ENCODE data around the gene CHD1. TPM values are rescaled to one million over a fixed set of nuclear protein-coding genes. Genes with fewer than 3 reads are reported as not detected.

The CHD1 gene
- total and polyA plus RNA-seq, 9 of the 15 experiments (the other 6 are each of a cell fraction or from before 2014, with no cell fraction given), result 27.3 to 133 (median 58.7) TPM

DNA sequence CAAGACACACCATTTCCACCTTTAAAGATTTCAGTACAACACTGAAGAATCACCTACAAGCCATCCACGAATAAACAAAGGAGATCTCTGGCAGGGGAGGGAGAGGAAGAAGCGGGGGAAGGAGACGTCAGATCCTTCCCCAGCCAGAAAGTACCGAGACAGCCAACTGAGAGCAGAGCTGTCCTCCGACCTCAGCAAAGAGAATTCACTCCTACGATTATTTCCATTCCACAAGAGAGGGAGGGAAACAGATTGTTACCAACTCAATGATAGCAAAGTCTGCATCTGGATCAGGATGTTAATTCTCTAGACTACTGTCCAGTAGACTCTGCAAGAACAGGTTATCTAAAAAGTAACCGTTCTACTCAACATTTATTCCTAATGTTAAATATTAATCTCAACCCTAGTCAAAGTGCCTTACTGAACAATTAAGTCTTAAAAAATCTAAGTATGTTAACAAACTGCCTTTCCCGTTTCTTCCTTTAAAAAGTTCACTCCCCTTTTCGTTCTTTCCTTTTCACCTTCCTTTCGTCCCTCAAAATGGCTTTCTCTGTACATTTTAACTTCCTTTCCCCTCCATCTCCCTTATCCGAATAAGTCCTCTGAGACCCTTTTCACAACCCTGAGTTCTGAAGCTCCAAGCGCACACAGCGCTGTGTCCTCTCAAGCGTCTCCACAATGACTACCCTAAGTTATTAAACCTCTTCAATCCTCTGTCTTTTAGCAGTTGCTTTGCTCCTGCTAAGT, 1.4 kb downstream of the CHD1 start (continued):
- TF ChIP-seq, protein P1, sequence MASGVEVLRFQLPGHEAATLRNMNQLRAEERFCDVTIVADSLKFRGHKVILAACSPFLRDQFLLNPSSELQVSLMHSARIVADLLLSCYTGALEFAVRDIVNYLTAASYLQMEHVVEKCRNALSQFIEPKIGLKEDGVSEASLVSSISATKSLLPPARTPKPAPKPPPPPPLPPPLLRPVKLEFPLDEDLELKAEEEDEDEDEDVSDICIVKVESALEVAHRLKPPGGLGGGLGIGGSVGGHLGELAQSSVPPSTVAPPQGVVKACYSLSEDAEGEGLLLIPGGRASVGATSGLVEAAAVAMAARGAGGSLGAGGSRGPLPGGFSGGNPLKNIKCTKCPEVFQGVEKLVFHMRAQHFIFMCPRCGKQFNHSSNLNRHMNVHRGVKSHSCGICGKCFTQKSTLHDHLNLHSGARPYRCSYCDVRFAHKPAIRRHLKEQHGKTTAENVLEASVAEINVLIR (CRISPR knock-in tag; IDR thresholded peaks at IDR 0.05), result no peak
- TF ChIP-seq, protein P2, sequence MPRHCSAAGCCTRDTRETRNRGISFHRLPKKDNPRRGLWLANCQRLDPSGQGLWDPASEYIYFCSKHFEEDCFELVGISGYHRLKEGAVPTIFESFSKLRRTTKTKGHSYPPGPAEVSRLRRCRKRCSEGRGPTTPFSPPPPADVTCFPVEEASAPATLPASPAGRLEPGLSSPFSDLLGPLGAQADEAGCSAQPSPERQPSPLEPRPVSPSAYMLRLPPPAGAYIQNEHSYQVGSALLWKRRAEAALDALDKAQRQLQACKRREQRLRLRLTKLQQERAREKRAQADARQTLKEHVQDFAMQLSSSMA (CRISPR knock-in tag; IDR thresholded peaks at IDR 0.05), result no peak
- TF ChIP-seq ZNF518B (CRISPR knock-in tag; IDR thresholded peaks at IDR 0.05), result no peak
- TF ChIP-seq SIN3A (IDR thresholded peaks at IDR 0.05; ENCODE audit: borderline replicate concordance in 2 of 2, control insufficient read depth in 1 of 2, low read depth in 2 of 2, low read length in 2 of 2), result peak in 1 of 2 experiments; percentile 36; a peak in 1 of 4 replicates
- TF ChIP-seq HDGF (IDR thresholded peaks at IDR 0.05), result 0 out of 2 replicates have a peak, but pooled peaks have one; percentile 70
- TF ChIP-seq, protein P3, sequence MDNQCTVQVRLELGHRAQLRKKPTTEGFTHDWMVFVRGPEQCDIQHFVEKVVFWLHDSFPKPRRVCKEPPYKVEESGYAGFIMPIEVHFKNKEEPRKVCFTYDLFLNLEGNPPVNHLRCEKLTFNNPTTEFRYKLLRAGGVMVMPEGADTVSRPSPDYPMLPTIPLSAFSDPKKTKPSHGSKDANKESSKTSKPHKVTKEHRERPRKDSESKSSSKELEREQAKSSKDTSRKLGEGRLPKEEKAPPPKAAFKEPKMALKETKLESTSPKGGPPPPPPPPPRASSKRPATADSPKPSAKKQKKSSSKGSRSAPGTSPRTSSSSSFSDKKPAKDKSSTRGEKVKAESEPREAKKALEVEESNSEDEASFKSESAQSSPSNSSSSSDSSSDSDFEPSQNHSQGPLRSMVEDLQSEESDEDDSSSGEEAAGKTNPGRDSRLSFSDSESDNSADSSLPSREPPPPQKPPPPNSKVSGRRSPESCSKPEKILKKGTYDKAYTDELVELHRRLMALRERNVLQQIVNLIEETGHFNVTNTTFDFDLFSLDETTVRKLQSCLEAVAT (IDR thresholded peaks at IDR 0.05), result peak in 1 of 2 experiments; percentile 75; a peak in 2 of 4 replicates
- TF ChIP-seq NFATC3 (IDR thresholded peaks at IDR 0.05), result no peak
- no peak for TF ChIP-seq ZNF184 (CRISPR knock-in tag; IDR thresholded peaks at IDR 0.05)
- no peak for TF ChIP-seq ZNF764 (CRISPR knock-in tag; IDR thresholded peaks at IDR 0.05; ENCODE audit: low read depth)
- TF ChIP-seq, protein P4, sequence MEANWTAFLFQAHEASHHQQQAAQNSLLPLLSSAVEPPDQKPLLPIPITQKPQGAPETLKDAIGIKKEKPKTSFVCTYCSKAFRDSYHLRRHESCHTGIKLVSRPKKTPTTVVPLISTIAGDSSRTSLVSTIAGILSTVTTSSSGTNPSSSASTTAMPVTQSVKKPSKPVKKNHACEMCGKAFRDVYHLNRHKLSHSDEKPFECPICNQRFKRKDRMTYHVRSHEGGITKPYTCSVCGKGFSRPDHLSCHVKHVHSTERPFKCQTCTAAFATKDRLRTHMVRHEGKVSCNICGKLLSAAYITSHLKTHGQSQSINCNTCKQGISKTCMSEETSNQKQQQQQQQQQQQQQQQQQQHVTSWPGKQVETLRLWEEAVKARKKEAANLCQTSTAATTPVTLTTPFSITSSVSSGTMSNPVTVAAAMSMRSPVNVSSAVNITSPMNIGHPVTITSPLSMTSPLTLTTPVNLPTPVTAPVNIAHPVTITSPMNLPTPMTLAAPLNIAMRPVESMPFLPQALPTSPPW (CRISPR knock-in tag; IDR thresholded peaks at IDR 0.05), result peak; percentile 85
- peak; percentile 62 for TF ChIP-seq POLR2A (conservative IDR thresholded peaks at IDR 0.05)
- TF ChIP-seq, protein P5, sequence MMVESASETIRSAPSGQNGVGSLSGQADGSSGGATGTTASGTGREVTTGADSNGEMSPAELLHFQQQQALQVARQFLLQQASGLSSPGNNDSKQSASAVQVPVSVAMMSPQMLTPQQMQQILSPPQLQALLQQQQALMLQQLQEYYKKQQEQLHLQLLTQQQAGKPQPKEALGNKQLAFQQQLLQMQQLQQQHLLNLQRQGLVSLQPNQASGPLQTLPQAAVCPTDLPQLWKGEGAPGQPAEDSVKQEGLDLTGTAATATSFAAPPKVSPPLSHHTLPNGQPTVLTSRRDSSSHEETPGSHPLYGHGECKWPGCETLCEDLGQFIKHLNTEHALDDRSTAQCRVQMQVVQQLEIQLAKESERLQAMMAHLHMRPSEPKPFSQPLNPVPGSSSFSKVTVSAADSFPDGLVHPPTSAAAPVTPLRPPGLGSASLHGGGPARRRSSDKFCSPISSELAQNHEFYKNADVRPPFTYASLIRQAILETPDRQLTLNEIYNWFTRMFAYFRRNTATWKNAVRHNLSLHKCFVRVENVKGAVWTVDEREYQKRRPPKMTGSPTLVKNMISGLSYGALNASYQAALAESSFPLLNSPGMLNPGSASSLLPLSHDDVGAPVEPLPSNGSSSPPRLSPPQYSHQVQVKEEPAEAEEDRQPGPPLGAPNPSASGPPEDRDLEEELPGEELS (CRISPR knock-in tag; IDR thresholded peaks at IDR 0.05; ENCODE audit: borderline replicate concordance), result no peak
- TF ChIP-seq RBM22 (IDR thresholded peaks at IDR 0.05; ENCODE audit: low read depth, low read length, poor library complexity, severe bottlenecking), result no peak
- peak; percentile 19 for TF ChIP-seq TAF9B (IDR thresholded peaks at IDR 0.05; ENCODE audit: partially characterized antibody)
- TF ChIP-seq FOXK2 (conservative IDR thresholded peaks at IDR 0.05 in 1 of 2, IDR thresholded peaks at IDR 0.05 in 1 of 2; ENCODE audit: low read depth in 2 of 2), result peak; percentile 9 to 28; a peak in 1 of 4 replicates
- TF ChIP-seq ZC3H11A (IDR thresholded peaks at IDR 0.05; ENCODE audit: low read depth, low read length), result no peak
